Kidney epithelial cell (primary cell): ENCODE results near the gene GLIS1. TPM values are rescaled to one million over a fixed set of nuclear protein-coding genes. Genes with fewer than 3 reads are reported as not detected.

Source experiments
- DNase-seq: peaks from one replicate; pipeline ENCODE4 v3.0.0-alpha.2; 2010; ENCODE audit warnings: low read depth
- H3K27me3 ChIP-seq: 2 replicates; pipeline ENCODE4 v1.6.0; 2011; ENCODE audit warnings: low read length; ENCODE audit not compliant: control insufficient read depth, insufficient read depth
- H3K36me3 ChIP-seq: 2 replicates; pipeline ENCODE4 v1.5.1; 2011; ENCODE audit warnings: low read length; ENCODE audit not compliant: control insufficient read depth, insufficient read depth
- H3K4me3 ChIP-seq: 2 replicates; pipeline ENCODE4 v1.5.1; 2011; ENCODE audit warnings: low read depth, mild to moderate bottlenecking, control low read depth, low read length
- total RNA-seq: library from RNA; depleted of rRNA; stranded (reverse); fragments of >200 nt; gene quantifications from 2 replicates; pipeline ENCODE4 v1.2.3, GENCODE V29; 2015
- TF ChIP-seq, protein P1 (sequence below): IDR thresholded peaks from 2 replicates; pipeline ENCODE4 v1.5.1; 2011; ENCODE audit warnings: mild to moderate bottlenecking, moderate library complexity, low read length, control low read depth, inconsistent platforms; ENCODE audit not compliant: insufficient read depth, poor library complexity, severe bottlenecking

Gene GLIS1
- total RNA-seq, 1 donor from 2014 or later: 0.63 TPM

DNA sequence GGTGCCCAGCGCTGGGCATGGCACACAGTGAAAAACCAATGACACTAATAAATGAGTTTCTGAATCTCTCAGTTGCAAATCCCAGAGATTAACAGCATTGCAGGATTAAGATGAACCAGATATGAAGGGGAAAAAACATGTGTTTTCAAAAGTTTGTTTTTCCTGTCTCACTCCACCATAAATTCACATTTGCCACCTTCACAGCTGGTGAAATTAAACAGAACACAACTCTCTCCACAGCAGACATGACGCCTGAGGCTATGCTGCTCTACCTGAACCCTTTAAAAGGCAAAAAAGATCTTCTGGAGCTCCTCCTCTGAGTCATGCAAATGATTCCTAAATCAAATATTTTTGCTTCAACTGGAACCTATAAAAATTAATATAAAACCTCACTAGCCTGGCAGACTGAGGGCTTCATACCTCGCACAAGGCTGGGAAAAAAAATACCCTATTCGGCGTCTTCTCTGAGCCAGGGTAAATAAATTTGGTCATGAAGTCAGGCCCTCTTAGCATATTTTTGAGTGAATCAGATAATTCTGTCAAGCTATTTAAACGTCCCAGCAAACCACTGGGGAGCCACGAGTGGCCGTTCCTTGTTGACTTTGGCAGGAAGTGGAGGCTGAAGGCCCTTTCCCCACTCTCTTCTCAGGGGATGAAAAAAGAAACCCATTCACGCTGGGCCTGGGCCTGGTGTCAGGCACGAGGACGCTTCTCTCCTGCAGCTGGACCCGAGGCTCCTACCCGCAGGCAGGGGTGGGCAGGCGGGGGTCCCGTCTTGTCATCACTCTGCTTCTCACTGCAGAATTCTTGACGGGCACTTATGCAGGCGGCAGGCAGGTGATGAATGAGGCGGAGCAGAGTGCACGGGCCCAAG is 226.8 kb downstream of the GLIS1 start:
- no peak for DNase-seq

DNA sequence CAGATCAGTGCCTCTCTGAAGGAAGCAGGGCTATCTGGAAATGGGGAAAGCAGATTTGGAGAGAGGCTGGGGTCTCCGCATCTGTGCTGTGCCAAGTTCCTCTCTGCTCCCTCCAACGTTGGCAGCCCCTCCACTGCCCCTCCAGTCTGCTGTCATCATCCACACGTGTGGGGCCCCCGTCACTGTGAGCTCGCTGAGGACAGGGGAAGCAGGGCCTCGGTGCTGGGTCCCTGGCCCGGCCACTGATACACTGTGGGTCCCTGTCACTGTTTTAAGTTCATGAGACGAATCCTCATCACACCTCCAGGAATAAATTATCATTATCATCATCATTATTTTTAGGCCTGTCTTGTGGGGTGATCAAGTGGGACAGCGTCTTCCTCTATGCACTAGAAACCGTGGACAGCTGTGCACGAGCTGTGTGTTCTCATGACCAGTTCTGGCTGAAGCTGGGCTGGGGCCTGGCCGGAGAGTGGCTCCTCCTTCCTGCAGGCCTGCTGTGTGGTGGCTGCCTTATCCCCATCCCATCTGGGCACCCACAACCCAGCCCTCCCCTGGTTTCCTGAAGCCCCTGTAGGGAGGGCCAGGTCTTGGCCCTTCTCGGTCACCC is 227.5 kb downstream of the GLIS1 start:
- TF ChIP-seq, protein P1, sequence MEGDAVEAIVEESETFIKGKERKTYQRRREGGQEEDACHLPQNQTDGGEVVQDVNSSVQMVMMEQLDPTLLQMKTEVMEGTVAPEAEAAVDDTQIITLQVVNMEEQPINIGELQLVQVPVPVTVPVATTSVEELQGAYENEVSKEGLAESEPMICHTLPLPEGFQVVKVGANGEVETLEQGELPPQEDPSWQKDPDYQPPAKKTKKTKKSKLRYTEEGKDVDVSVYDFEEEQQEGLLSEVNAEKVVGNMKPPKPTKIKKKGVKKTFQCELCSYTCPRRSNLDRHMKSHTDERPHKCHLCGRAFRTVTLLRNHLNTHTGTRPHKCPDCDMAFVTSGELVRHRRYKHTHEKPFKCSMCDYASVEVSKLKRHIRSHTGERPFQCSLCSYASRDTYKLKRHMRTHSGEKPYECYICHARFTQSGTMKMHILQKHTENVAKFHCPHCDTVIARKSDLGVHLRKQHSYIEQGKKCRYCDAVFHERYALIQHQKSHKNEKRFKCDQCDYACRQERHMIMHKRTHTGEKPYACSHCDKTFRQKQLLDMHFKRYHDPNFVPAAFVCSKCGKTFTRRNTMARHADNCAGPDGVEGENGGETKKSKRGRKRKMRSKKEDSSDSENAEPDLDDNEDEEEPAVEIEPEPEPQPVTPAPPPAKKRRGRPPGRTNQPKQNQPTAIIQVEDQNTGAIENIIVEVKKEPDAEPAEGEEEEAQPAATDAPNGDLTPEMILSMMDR: no peak
- Histone ChIP-seq H3K4me3 (no peak overlapping the region), H3K27me3 (no peaks in the 10 kb centered on the region), H3K36me3 (no peaks in the 10 kb centered on the region)
- DNase-seq: no peak

More for the DNA sequence above, 226.8 kb downstream of the GLIS1 start:
- H3K27me3 ChIP-seq: no peaks in the 10 kb centered on the region
- no peaks in the 10 kb centered on the region for H3K36me3 ChIP-seq
- no peak overlapping the region for H3K4me3 ChIP-seq
- TF ChIP-seq, protein P1: no peak

DNA sequence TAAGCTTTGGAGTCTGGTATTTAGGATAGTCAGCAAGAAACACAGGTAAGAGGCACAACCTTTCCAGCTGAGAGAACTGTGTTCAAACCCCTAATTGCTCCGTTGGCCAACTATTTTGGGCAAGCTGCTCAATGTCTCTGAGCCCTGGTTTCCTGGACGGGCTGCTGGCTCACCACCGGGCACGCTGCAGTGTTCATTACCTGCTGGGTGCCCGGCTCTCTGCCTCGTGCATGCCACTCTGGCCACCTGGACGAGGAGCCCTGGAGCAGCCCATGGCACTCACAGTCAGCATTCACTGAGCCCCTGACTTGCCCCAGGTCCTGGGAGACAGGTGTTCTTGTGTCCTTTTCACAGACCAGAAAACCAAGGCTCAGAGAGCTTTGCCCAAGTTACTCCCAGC is 228.7 kb downstream of the GLIS1 start:
- Histone ChIP-seq H3K27me3 (no peaks in the 10 kb centered on the region), H3K4me3 (no peak overlapping the region), H3K36me3 (no peaks in the 10 kb centered on the region)
- TF ChIP-seq, protein P1: no peak
- no peak for DNase-seq

DNA sequence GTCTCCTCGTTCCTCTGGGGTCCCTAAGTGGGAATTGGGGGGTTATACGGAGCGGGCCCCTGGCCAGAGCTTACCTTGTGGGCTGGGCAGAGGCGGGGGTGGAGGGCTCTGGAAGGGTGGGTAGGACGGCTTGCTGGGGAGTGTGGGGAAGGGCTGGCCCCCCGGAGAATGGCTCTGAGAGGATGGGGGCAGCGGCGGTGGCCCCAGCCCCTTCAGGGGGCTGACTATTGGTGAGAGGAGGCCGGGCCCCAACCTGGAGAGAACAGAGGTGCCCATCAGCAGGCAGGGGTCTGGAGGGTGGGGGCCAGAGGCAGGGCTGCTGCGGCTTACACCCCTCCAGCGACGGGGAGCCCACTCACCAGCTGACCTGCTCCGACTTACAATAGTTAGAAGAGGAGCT is 229.2 kb downstream of the GLIS1 start:
- Histone ChIP-seq H3K36me3 (no peaks in the 10 kb centered on the region), H3K27me3 (no peaks in the 10 kb centered on the region), H3K4me3 (no peak overlapping the region)
- no peak for DNase-seq
- TF ChIP-seq, protein P1: no peak

DNA sequence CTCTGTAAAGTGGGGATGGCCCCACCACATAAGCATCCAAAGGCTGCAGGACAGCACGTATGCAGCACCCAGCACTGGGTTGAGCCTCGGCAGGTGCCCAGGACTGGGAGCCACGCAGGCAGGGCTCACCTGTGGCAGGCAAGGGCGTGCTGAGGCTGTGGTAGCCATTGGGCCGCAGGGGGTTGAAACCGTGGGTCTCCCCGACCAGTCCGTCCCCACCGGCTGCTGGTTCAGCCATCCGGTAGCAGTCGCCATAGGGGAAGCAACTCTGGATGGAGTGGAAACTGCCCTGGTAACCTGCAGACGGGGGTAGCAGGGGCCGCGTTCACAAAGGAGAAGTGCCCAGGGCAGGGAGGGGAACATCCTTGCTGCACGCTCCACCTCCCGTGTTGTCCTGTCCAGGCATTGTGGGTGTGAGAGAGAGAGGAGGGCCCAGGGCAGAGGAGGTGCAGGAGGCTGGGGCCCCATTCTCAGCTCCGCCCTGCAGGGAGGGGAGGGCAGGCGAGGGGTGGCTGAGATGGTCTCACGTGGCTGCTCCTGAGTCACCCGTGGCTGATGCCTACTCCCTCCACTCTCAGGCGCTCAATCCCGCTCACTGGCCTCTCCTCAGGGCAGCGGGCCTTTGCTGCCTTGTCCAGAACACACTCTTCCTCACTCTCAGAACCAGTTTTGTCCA is 229.8 kb downstream of the GLIS1 start:
- peak; percentile 61 for DNase-seq
- no peaks in the 10 kb centered on the region for H3K36me3 ChIP-seq
- H3K27me3 ChIP-seq: no peaks in the 10 kb centered on the region
- TF ChIP-seq, protein P1: no peak
- H3K4me3 ChIP-seq: no peak overlapping the region
